HUES64 (cell line): Measurements from ENCODE around the gene RSBN1.
"Not testable (repeated sequence)": the region's sequence is repeated elsewhere in the genome, so short reads cannot be mapped to it uniquely, and the experiment has no call there.

Experiments used
- H3K27ac ChIP-seq: 2 replicates; pipeline ENCODE4 v1.7.0; 2013; ENCODE audit warnings: low read depth, low read length, inconsistent platforms
- H3K27me3 ChIP-seq: 2 replicates; pipeline ENCODE4 v1.6.1; 2013; ENCODE audit warnings: mild to moderate bottlenecking, low read length; ENCODE audit not compliant: insufficient read depth
- H3K36me3 ChIP-seq: 2 replicates; pipeline ENCODE4 v1.6.1; 2013; ENCODE audit warnings: mild to moderate bottlenecking, low read length; ENCODE audit not compliant: insufficient read depth
- H3K4me1 ChIP-seq: 2 replicates; pipeline ENCODE4 v1.6.1; 2013; ENCODE audit warnings: mild to moderate bottlenecking, low read length, moderate library complexity; ENCODE audit not compliant: insufficient read depth
- H3K4me3 ChIP-seq: 2 replicates; pipeline ENCODE4 v1.5.1; 2013; ENCODE audit warnings: mild to moderate bottlenecking, low read length, moderate library complexity
- H3K9ac ChIP-seq: 2 replicates; pipeline ENCODE4 v1.6.1; 2013; ENCODE audit warnings: mild to moderate bottlenecking, low read depth, low read length
- H3K9me3 ChIP-seq: 2 replicates; pipeline ENCODE4 v1.6.1; 2013; ENCODE audit warnings: low read depth, low read length; ENCODE audit not compliant: insufficient read depth
- WGBS: fragments of 150-250, 120-280 bp; methylation state at CpG from one replicate; pipeline ENCODE4 v1.1.7; 2013; ENCODE audit warnings: missing lambda C conversion rate; 5-methylcytosine and 5-hydroxymethylcytosine counted together

RSBN1 gene

DNA sequence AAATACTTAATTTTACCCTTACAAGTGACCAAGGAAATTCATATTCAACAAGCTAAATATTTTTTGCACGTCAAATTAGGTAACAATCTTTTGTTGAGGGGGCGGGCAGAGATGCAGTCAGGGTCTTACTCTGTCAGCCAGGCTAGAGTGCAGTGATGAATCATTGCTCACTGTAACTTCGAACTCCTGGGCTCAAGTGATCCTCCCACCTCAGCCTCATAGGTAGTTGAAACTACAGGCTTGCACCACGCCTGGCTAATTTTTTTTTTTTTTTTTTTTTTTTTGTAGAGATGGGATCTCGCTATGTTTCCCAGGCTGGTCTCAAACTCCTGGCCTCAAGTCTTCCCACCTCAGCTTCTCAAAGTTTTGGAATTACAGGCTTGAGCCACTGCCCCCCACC is 79.5 kb downstream of the RSBN1 start:
- no peak overlapping the region for H3K9ac ChIP-seq
- H3K9me3 ChIP-seq = no peaks in the 10 kb centered on the region
- H3K27me3 ChIP-seq = no peaks in the 10 kb centered on the region
- no peaks in the 10 kb centered on the region for H3K4me1 ChIP-seq
- WGBS = 95% methylated on average over 3 of the region's 5 CpGs
- H3K36me3 ChIP-seq = peaks cover 59% of the 10 kb centered on the region
- H3K4me3 ChIP-seq = no peak overlapping the region
- no peak overlapping the region for H3K27ac ChIP-seq

- H3K9ac ChIP-seq = no peak overlapping the region
- no peaks in the 10 kb centered on the region for H3K27me3 ChIP-seq
- H3K36me3 ChIP-seq = peaks cover 70% of the 10 kb centered on the region
- peaks cover 35% of the 10 kb centered on the region for H3K9me3 ChIP-seq
- no peak overlapping the region for H3K27ac ChIP-seq
- H3K4me3 ChIP-seq = no peak overlapping the region
- WGBS = no CpG with 5 or more reads among the region's 2 CpGs
- H3K4me1 ChIP-seq = no peaks in the 10 kb centered on the region
Measured at GRCh38 chr1:113721010-113721409, 91.3 kb downstream of the RSBN1 start.

DNA sequence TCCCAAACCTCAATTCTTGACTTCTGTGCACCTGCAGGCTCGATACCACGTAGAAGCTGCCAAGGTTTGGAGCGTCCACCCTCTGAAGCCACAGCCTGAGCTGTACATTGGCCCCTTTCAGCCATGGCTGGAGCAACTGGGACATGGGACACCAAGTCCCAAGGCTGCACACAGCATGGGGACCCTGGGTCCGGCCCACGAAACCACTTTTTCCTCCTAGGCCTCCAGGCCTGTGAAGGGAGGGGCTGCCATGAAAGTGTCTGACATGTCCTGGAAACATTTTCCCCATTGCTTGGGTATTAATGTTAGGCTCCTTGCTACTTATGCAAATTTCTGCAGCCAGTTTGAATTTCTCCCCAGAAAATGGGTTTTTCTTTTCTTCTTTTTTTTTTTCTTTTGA is 93.7 kb downstream of the RSBN1 start:
- H3K4me1 ChIP-seq, H3K4me3 ChIP-seq, H3K27ac ChIP-seq, H3K9ac ChIP-seq, H3K27me3 ChIP-seq: not testable (repeated sequence)
- peaks cover 35% of the 10 kb centered on the region for H3K9me3 ChIP-seq
- WGBS = 96% methylated on average over 5 of the region's 5 CpGs
- peaks cover 58% of the 10 kb centered on the region for H3K36me3 ChIP-seq

GRCh38 chr1:113717506-113717905 is 94.8 kb downstream of the RSBN1 start:
- not testable (repeated sequence) for H3K27ac ChIP-seq, H3K4me1 ChIP-seq, H3K4me3 ChIP-seq, H3K9ac ChIP-seq, H3K27me3 ChIP-seq
- Histone ChIP-seq H3K36me3 (peaks cover 66% of the 10 kb centered on the region), H3K9me3 (peaks cover 35% of the 10 kb centered on the region)
- WGBS = 91% methylated on average over 3 of the region's 6 CpGs

DNA sequence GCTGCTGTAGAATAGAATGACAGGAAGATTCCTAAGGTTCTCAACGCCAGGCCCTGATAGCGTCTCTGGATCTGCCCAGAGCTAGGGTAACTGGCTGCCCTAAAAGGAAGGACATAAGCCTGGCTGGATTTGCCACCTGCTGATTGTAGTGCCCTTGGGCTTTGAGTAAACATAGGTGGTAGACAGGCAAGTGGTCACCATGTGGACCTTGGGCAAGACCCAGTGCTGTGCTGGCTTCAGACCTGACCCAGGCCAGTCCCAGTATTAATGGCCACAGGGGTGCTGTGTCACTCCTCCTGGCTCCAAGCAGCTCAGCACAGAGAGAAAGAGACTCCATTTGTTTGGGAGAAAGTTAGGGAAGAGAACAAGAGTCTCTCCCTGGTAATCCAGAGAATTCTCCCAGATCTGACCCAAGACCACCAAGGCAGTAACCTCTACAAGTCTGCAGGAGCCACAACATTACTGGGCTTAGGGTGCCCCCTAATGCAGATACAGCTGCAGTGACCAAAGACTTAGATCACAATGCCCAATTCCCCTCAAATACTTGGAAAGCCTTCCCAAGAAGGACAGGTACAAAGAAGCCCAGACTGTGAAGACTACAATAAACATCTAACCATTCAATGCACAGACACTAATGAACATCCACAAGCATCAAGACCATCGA is 97.5 kb downstream of the RSBN1 start:
- Histone ChIP-seq H3K27ac (no peak overlapping the region), H3K4me1 (no peaks in the 10 kb centered on the region), H3K36me3 (peaks cover 72% of the 10 kb centered on the region), H3K9me3 (peaks cover 17% of the 10 kb centered on the region), H3K4me3 (no peak overlapping the region), H3K27me3 (no peaks in the 10 kb centered on the region), H3K9ac (no peak overlapping the region)
- 93% methylated on average over 3 of the region's 3 CpGs for WGBS
